ENCODE results near the gene ELL3.
A peak's percentile ranks its signal among the peaks of the same experiment; 100 is the strongest.
"Not testable (repeated sequence)": the region's sequence is repeated elsewhere in the genome, so short reads cannot be mapped to it uniquely, and the experiment has no call there.

ELL3 gene

GRCh38 chr15:43789409-43789808, 12.6 kb upstream of the ELL3 start:
- no peak for FAIRE-seq

- no peak for FAIRE-seq
Measured at GRCh38 chr15:43779016-43779415, 2.2 kb upstream of the ELL3 start.

GRCh38 chr15:43777267-43777914, 625 bp upstream of the ELL3 start:
- FAIRE-seq: no peak

GRCh38 chr15:43776101-43776717, 557 bp downstream of the ELL3 start:
- FAIRE-seq: no peak

GRCh38 chr15:43775411-43775965, 1.3 kb downstream of the ELL3 start:
- FAIRE-seq: no peak

GRCh38 chr15:43774062-43774461, 2.7 kb downstream of the ELL3 start:
- no peak for FAIRE-seq

GRCh38 chr15:43772624-43773023, 4.1 kb downstream of the ELL3 start:
- FAIRE-seq: no peak

GRCh38 chr15:43771816-43772215, 5.0 kb downstream of the ELL3 start:
- FAIRE-seq: no peak

- peak; percentile 77 for FAIRE-seq
Measured at GRCh38 chr15:43769584-43770228, 7.1 kb downstream of the ELL3 start.

- FAIRE-seq: no peak
Measured at GRCh38 chr15:43763819-43764446, 12.8 kb downstream of the ELL3 start.

GRCh38 chr15:43762824-43763223, 13.9 kb downstream of the ELL3 start:
- FAIRE-seq: no peak

- FAIRE-seq: no peak
Measured at GRCh38 chr15:43751885-43752284, 24.9 kb downstream of the ELL3 start.

- FAIRE-seq: no peak
Measured at GRCh38 chr15:43749690-43750345, 26.9 kb downstream of the ELL3 start.

GRCh38 chr15:43748376-43748775, 28.4 kb downstream of the ELL3 start:
- FAIRE-seq: no peak

- not testable (repeated sequence) for FAIRE-seq
Measured at GRCh38 chr15:43746903-43747309, 29.9 kb downstream of the ELL3 start.

- not testable (repeated sequence) for FAIRE-seq
Measured at GRCh38 chr15:43746245-43746902, 30.4 kb downstream of the ELL3 start, which contains the start of gene PDIA3. Gene PDIA3, plus strand, starts transcription at chr15:43746438. Its CDS starts 102 bp downstream, at chr15:43746540.

GRCh38 chr15:43735416-43735815, 41.4 kb downstream of the ELL3 start:
- no peak for FAIRE-seq

GRCh38 chr15:43728053-43728725, 48.6 kb downstream of the ELL3 start:
- FAIRE-seq: not testable (repeated sequence)

- not testable (repeated sequence) for FAIRE-seq
Measured at GRCh38 chr15:43726306-43726705, 50.5 kb downstream of the ELL3 start.

GRCh38 chr15:43723151-43723550, 53.6 kb downstream of the ELL3 start:
- FAIRE-seq: no peak
